G401.6 (cell line): ENCODE data around the gene LCN2.
"Not testable (repeated sequence)": the region's sequence is repeated elsewhere in the genome, so short reads cannot be mapped to it uniquely, and the experiment has no call there.

ENCODE experiments used
- FAIRE-seq: peaks from 2 replicates; lab custom pipeline; 2012; peaks lifted over from hg19 to GRCh38; lab: Jason Lieb, UNC

The LCN2 gene

DNA sequence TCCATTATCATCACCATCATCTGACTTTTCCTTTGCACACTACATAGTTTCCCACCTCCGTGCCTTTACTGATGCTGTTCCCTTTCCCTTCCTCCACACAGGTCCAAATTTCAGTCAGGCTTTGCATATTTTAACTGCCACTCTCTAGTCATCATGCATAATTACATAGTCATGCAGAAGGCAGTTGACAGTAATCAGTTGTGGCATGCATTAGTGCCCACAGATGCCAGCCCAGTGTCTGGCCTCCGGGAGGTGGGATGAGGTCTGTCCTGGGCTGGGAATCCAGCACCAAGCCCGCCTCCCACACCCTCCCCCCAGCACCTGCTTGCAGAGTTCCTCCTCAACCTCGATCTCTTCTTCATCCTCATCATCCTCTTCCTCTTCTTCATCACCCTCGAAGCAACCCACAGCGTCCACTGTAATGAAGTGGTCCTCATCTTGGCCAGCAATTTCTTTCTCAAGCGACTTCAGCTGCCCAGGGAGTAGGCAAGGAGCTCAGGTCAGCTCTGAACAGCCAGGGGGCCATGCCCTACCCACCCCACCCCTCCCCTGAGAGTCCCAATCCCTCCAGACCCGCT is 19.6 kb downstream of the LCN2 start:
- FAIRE-seq: no peak

DNA sequence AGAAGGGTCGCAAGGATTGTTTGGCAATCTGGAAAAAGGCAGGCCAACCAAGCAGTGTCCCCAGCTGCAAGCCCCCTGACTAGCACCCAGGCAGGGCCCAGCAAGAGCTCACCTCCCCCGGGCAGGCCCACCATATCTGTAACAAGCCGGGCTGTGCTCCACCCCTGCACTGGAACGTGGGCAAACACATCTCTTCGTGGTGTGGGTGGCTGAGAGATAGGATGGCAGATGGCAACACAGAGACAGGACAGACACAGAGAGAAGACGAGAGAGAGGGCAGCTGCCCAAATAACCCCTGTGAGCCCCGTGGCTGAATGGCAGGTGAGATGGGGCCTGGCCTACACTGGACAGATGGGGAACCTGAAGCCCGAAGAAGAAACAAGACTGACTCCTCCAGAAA is 20.2 kb downstream of the LCN2 start:
- FAIRE-seq: no peak

DNA sequence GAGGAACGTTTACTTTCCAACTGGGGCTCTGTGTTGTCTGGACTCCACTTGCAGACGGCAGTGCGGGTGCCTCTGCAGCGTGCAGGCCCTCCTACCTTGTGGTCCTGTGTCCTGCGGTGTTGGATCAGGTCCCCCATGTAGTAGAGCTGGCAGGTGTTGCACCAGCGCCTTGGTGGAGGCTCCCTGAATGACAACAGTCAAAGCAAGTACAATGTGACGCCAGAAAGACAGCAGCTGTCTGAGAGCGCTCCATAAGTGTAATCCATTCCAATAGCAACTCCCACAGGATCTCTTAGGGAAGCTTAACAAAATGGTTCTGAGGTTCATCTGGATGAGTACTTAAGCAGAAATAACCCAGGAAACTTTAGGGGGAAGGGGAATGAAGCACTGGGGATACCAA is 20.7 kb downstream of the LCN2 start:
- FAIRE-seq: no peak

DNA sequence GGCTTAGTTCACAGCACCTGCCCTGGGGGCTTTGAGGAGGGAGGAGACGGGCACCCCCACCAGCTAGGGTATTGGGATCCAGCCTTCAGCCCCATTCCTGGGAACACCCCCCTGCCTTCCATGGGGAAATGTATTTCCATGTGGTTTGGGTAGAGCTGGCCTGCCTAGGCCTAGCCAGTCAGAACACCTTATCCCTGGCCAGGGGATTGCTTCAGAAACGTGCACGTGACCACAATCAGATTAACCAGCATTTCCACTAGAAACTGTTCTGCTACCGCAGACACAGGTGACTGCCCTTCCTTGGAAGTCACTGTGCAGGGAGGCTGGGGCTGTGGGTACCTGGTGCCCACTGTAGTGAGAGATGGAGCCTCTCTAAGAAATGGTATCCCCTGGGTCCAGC is 24.8 kb downstream of the LCN2 start:
- FAIRE-seq: no peak

DNA sequence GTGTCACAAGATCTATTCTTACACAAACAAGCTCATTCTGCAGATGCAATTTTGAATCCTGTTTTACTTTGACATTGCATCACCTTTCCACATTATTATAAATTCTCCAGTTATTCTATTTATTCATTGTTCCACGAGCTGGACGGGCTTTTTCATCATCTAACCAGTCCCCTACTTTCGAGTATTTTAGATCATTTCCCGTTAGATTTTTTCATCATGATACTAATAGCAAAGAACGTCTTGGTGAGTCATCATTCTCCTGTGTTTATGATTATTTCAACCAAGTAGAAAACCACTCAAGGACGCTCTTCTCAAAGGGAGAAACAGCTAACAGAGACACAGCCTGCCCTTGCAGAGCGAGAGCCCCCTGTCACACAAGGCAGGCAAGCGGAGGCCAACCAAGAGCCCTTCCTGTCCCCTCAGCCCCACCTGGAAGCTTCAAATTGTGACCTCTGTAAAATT is 25.9 kb downstream of the LCN2 start:
- FAIRE-seq: no peak

DNA sequence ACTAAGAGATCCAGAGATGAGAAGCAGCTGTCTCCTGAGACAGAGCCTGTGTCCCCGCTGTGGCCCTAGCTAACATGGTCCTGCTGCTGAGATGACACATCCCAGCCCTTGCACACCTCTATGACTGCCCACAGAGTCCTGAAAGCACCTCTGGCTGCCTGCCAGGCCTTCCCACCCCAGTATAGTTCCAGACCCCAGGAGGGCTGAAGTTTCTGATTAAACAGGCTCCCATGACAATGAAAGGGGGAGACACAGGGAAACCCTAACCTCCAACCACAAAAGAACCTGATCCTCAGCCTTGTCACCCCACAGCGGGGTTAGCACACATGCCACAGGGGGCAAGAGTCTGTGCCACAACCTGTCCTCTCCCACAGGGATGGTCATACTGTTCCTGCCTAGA is 26.5 kb downstream of the LCN2 start:
- no peak for FAIRE-seq

DNA sequence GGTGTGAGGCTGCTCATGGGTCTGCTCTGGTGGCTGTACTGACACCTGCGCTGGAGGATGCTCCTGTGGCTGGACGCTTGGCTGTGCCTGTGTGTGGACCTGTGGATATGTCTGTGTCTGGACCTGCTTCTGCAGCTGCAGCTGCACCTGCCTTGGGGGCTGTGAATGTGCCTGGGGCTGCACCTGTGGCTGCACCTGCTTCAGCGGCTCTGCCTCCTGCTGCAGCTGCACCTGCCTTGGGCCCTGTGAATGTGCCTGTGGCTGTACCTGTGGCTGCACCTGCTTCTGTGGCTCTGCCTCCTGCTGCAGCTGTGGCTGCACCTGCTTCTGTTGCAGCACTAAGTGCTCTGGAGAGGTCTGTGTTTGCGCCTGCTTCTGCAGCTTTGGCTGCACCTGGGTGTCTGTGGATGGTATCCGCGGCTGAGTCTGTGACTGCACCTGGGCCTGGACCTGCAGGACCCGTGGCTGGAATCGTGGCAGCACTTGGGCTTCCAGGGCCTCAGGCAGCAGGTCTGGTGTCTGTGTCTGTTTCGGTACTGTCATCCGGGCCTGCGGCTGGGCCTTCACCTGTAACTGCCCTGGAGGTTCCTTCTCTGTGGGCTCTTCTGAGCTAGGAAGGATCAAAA is 29.7 kb downstream of the LCN2 start:
- FAIRE-seq: no peak

DNA sequence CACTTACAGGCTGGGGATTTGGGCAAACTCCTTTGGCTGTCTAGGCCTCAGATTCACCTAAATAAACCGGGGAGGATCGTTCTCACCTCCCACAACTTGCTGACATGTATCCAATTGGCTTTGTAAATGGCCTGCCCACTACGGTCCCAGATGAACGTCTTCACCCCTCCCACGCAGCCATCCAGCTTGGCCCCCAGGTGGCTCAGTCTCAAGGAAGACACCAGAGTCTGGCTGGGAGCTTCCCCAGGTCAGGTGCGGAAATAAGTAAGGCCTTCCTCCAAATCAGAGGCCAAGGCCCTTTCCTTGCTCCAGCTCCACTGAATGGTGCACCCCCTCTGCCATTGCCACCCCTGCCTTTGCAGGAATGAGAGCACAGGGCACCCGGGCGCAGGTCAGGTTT is 30.7 kb downstream of the LCN2 start:
- FAIRE-seq: no peak

DNA sequence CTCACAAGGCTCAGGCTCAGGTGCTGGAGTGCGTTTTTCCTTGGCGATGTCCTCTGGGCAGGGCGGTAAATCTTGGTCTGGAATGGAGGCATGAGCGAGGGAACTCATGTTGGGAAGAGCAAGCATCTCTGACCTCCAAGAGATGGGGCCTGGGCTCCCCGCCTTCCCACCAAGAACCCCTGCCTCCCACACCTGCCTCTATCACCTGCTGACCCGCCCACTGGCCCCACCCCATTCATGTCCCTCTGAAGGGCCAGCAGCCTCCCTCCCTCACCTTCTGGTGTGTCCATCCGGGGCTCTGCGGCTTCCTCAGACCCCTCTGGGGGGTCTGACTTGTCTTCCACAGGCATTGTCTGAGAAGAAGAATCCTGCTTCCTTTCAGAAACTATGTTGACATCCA is 31.2 kb downstream of the LCN2 start:
- no peak for FAIRE-seq

DNA sequence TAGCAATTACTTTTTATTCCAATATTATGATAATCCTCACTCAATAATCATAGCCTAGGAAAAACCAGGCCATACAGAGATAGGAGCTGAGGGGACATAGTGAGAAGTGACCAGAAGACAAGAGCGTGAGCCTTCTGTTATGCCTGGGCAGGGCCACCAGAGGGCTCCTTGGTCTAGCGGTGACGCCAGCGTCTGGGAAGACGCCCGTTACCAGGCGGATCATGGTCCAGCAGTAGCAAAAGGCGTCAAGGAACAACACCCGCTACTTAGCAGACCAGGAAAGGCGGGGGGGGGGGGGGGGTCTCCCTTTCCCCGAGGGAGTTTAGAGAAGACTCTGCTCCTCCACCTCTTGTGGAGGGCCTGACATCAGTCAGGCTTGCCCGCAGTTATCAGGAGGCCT is 32.2 kb downstream of the LCN2 start:
- FAIRE-seq: not testable (repeated sequence)

DNA sequence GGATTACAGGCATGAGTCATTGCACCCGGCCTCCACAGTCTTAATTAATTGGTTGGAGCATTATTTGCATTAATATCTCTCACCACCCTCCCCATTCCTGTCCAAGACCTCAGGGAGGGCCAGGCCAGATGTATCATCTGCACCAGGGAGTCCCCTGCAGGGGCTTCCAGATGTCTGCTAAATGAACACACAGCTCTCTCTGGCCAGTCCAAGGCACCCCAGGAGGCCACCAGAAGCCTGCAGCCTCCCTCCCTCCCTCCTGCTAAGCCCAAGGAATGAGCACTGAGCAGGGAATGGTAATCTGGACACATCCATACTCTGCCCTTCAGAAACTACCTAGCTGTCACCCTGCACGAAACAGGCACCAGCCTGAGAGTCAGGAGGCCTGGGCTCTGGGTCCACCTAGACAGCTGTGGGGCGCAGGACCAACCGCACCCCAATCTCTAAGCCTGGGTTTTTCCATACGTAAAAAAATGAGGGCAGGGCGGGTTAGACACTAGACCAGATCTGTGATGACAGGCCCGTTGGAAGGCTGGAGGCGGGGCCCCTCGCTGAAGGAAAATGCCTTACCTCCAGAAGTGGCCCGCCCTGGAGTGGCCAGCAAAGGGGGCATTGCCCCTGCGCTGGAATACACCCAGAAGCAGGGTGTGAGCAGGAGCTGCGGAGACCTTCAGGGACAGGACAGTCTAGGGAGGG is 33.8 kb downstream of the LCN2 start:
- no peak for FAIRE-seq

DNA sequence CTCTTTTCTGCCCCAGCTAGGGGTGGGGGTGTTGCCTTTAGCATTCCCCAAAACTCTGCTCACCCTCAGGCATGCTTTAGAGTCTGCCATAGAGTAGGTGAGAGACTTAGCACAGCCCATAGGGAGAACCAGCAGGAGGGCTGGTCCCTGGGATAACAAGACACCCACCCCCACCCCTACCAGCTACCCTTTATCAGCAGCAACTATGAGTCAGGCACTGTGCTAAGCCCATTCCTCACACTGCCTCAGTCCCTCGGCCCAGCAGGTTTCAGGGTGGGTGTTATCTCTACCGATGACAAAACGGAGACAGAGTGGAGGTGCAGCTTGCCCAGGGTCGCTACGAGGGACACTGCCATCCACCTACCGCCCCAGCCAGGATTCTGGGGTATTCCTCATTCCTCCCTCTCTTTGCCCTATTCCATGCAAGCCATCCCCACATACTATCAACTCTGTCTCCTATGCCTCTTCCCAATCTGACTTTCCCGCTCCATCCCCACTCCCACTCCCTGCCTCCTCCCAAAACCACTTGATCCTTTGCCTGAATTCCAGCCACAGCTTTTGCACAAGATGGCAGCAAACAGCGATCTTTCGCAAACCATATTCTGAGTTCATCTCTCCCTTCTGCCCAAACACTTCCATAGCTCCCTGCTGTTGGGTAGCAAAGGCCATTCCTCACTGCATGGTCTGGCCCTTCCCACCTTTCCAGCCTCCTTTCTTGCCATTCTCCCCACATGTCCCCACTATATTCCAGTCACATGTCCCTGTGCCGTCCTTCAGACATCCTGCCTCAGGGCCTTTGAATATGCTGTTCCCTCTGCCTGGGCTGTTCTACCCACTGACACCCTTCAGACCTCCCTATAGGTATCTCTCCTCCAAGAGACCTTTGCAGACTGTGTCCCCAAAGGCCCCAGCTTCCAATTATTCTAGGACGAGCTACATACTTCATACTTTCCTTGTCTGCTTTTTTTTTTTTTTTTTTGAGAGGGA is 37.0 kb downstream of the LCN2 start:
- no peak for FAIRE-seq

DNA sequence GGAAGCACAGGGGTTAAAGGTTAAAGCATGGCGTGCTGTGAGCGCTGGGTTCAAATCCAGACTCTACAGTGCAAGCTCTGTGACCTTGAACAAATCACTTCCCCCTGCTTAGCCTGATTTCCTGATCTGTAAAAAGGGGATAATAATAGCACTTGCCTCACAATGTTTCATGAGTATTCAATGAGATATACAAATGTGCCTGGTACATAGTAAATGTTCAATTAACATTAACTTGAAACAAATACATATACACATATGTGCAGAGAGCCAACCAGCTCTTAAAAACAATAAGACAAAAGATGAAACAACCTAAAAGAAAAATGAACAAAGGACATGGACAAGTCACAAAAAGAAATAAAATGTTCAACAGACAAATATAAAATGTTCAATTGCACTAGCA is 38.1 kb downstream of the LCN2 start:
- FAIRE-seq: no peak

DNA sequence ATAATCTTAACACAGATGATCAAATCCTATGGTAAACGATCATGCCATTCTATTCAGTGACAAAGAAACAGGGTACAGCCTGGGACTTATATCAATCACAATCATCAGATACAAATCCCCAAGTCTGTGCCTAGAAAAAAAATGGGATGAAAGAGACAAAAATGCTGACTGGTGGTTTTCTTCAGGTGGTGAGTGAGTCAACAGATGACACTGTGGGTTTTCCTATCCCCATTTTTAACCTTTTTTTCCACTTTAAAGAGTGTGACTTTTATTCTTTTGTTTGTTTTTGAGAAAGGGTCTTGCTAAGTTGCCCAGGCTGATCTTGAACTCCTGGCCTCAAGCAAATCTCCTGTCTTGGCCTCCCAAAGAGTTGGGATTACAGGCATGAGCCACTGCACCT is 39.0 kb downstream of the LCN2 start:
- FAIRE-seq: no peak

DNA sequence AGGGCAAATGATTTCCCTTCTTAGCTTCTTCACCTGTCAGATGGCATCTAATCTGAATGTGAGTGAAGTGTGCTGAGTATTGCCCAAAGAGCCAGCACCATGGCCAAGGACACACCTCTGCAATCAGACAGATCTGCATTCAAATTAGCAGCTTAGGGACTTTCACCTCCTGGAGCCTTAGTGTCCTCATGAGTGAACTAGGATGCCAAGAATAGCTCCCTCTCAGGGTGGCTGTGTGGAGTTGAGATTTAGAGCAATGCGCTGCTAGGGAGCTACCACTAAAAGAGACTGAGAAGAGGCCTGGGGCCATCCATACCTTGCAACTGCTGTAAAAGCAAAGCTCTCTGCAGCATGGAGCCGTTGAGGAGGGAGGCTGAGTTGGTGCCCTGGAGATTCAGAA is 40.8 kb downstream of the LCN2 start:
- no peak for FAIRE-seq

DNA sequence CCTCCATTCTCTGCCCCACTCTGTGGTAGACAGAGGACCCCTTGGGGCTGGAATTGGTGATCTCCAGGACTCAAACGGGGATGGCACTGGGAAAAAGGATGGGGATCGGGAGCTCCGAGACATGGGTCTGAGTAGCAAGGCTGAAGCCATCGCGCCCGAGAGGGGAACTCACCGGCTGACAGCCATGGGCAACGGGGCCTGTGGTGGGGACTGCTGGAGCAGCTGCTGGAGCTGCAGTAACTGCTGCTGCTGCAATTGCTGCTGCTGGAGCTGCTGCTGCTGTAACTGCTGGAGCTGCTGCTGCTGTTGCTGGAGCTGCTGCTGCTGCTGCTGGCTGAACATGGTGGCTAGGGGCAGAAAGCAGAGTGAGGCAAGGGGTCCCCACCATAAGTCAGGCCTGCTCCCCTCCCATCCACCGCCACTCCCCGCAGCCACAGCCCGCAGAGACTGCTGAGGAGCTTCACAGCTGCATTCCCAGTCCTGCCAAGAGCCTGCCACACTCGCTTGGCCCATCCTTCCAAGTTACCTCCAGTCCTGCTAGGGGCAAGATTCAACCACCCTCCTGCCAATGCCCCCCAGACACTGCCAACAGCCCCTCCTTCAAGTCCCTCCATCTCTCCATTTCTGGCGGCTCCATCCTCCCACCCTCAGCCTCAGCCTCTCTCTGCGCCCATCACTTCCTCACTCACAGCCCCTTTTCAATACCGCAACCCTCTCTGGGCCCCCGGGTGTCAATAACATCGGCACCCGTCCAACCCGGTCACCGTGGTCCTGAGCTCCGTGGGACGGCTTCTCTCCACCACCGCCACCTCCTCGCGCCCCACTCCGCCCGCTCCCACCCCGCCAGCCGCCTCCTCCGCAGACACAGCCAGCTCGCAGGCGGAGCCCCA is 41.5 kb downstream of the LCN2 start:
- no peak for FAIRE-seq

DNA sequence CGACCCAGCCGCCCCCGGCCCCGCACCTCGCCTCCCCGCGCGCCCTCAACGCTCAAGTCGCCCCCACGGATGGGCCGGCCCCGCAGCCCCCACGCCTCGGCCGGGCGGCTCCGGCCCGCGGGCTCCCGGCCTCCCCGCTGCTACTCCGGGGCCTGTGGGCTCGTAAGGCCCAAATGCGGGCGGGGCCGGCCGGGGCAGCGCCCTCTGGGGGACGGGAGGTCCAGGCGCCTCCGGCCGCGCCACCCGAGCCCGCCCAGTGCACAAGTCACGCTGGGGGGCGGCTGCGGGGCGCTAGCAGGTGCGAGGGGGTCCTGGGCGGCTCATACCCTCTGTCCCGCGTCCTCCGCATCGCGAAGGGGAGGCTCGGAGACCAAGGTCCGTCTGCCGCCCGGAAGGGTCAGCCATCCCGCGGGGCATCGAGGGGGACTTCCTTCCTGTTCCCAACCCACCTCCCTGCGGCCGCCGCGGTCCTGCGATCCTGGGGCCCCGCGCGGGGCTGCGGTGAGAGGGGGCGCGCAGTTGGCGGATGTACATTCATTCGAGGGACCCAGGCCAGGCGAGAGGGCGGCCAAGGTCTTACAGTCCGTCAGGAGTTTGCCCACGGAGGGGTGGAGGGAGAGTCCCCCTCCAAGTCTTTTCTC is 42.3 kb downstream of the LCN2 start, which contains the start of gene CIZ1:
Gene CIZ1 (minus strand): TSS at position 167 of the 641 bp plus-strand sequence. CDS start 715 bp downstream, outside the sequence.
- no peak for FAIRE-seq

DNA sequence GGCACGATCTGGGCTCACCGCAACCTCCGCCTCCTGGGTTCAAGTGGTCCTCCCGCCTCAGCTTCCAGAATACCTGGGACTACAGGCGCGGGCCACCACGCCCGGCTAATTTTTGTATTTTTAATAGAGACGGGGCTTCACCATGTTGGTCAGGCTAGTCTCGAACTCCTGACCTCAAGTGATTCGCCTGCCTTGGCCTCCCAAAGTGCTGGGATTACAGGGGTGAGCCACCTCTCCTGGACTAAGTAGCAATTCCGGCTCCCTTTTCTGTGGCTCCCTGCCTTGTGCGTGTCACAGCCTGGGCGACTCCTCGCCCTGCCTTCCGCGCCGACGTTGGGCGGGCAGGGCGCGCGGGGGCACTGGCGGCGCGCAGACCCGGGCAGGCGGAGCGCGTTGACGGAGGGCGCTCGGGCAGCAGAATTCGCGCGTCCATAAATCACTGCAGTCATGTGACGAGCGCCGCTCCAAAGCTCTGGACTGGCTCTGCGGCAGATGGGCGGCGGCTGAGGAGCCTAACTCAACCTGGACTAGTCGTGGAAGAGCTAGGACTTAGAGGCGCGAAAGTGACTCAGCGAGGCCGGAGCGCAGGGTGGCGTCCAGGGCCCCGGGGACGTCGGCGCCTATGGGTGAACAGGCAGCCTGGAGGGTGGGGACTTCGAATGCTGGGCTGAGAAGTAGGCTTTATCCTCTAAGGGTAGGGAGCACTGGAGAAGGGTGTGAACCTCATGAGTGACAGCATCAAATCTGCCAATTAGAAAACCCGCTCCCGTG is 43.5 kb downstream of the LCN2 start:
- FAIRE-seq: no peak

DNA sequence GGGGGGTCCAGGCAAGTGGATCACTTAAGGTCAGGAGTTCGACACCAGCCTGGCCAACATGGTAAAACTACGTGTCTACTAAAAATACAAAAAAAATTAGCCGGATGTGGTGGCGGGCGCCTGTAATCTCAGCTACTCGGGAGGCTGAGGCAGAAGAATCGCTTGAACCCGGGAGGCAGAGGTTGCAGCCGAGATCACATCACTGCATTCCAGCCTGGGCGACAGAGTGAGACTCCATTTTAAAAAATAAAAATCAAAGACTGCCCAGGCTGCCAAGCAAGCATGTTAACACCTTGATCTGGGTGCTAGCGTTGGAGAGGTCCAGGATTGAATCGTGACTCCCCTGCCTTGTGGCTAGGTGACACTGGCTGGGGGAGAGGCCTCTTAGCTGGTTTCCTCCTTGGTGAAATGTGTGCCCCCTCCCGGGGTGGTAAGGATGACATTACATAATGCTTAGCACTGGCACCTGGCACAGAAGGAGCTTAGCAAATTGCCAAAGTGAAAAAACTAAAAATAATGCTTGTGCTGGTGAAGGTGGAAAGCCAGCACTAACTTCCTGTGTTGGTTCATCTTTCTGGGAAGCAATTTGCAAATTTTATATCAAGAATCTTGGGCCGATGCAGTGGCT is 44.3 kb downstream of the LCN2 start:
- FAIRE-seq: no peak
